HepG2 (cell line): ENCODE data around the gene EFNA3. TPM values are rescaled to one million over a fixed set of nuclear protein-coding genes. Genes with fewer than 3 reads are reported as not detected.

Source experiments
- ATF1 ChIP-seq: IDR thresholded peaks from 2 replicates; pipeline ENCODE4 v1.6.1; 2016; ENCODE audit warnings: mild to moderate bottlenecking, control low read depth
- JUN ChIP-seq: sonication (generic); formaldehyde crosslinking; IDR thresholded peaks from 2 replicates; pipeline ENCODE4 v1.4.0; 2020; ENCODE audit warnings: mild to moderate bottlenecking, missing genetic modification reagents
- MAZ ChIP-seq, 2 experiments: sonication (generic) in 1 of 2; formaldehyde crosslinking in 1 of 2; IDR thresholded peaks; 2 replicates each; pipeline versions ENCODE4 v1.5.0 to v1.6.1; 2012 to 2020; ENCODE audit warnings: low read depth in 2 of 2, mild to moderate bottlenecking in 2 of 2, borderline replicate concordance in 1 of 2, improper control_type of control experiment in 1 of 2, low read length in 1 of 2, missing genetic modification reagents in 1 of 2, moderate library complexity in 1 of 2
- NFRKB ChIP-seq: fragments of 450-650 bp; IDR thresholded peaks from 2 replicates; pipeline ENCODE4 v1.6.1; 2017
- PHB2 ChIP-seq: fragments of 450-650 bp; IDR thresholded peaks from 2 replicates; pipeline ENCODE4 v1.6.1; 2018; ENCODE audit not compliant: partially characterized antibody
- POLR2AphosphoS5 ChIP-seq: IDR thresholded peaks from 2 replicates; pipeline ENCODE4 v1.6.1; 2012; ENCODE audit warnings: low read depth, low read length
- SP2 ChIP-seq: sonication (generic); formaldehyde crosslinking; IDR thresholded peaks from 2 replicates; pipeline ENCODE4 v1.5.1; 2020; ENCODE audit warnings: mild to moderate bottlenecking, missing genetic modification reagents
- ZFP82 ChIP-seq: sonication (generic); formaldehyde crosslinking; IDR thresholded peaks from 2 replicates; pipeline ENCODE4 v1.5.1; 2020; ENCODE audit warnings: mild to moderate bottlenecking, missing genetic modification reagents, borderline replicate concordance
- ZFY ChIP-seq: sonication (generic); formaldehyde crosslinking; IDR thresholded peaks from 2 replicates; pipeline ENCODE4 v1.4.0; 2020; ENCODE audit warnings: missing genetic modification reagents
- ZNF224 ChIP-seq: sonication (generic); formaldehyde crosslinking; IDR thresholded peaks from 2 replicates; pipeline ENCODE4 v1.5.0; 2020; ENCODE audit warnings: mild to moderate bottlenecking, missing genetic modification reagents
- ZNF431 ChIP-seq: sonication (generic); formaldehyde crosslinking; IDR thresholded peaks from 2 replicates; pipeline ENCODE4 v1.9.0; 2022; ENCODE audit warnings: missing genetic modification reagents, low read depth, mild to moderate bottlenecking, borderline replicate concordance
- ZNF709 ChIP-seq: sonication (generic); formaldehyde crosslinking; IDR thresholded peaks from 2 replicates; pipeline ENCODE4 v1.5.0; 2020; ENCODE audit warnings: mild to moderate bottlenecking, missing genetic modification reagents
- polyA plus RNA-seq, 8 experiments: library from polyadenylated mRNA; depleted of rRNA in 3 of 8; stranded (reverse) in 7 of 8; unstranded in 1 of 8; fragments of >200 nt; fragmentation: Illumina TruSeq in 4 of 8; extraction: Trizol in 4 of 8; gene quantifications; 2 replicates each; pipeline versions ENCODE4 v1.2.1 to v1.2.3, GENCODE V29; 2011 to 2016; ENCODE audit warnings: low read depth in 4 of 8, missing spikeins in 1 of 8, mixed read lengths in 1 of 8; ENCODE audit not compliant: insufficient read depth in 1 of 8
- total RNA-seq, 5 experiments: library from RNA; depleted of rRNA; stranded (reverse); fragments of >200 nt; fragmentation: Illumina TruSeq; extraction: Trizol; gene quantifications; 2 replicates each; pipeline ENCODE4 v1.2.3, GENCODE V29; 2016; ENCODE audit warnings: low read depth in 1 of 5
- TF ChIP-seq, protein P1 (sequence below): IDR thresholded peaks from 2 replicates; pipeline ENCODE4 v1.6.1; 2016; ENCODE audit warnings: missing genetic modification reagents, missing compliant biosample characterization
- TF ChIP-seq, protein P2 (sequence below): sonication (generic); formaldehyde crosslinking; IDR thresholded peaks from 2 replicates; pipeline ENCODE4 v1.8.0; 2022; ENCODE audit warnings: missing genetic modification reagents, low read depth, mild to moderate bottlenecking, borderline replicate concordance
- TF ChIP-seq, protein P3 (sequence below): sonication (generic); formaldehyde crosslinking; IDR thresholded peaks from 2 replicates; pipeline ENCODE4 v1.8.1; 2023; ENCODE audit warnings: mild to moderate bottlenecking, missing genetic modification reagents, borderline replicate concordance
- TF ChIP-seq, protein P4 (sequence below): sonication (generic); formaldehyde crosslinking; IDR thresholded peaks from 2 replicates; pipeline ENCODE4 v1.4.0; 2020; ENCODE audit warnings: mild to moderate bottlenecking, missing genetic modification reagents

The EFNA3 gene
- total and polyA plus RNA-seq, 2 of the 13 experiments (the other 11 are each of a cell fraction or from before 2014, with no cell fraction given): 1.0 to 5.7 TPM

DNA sequence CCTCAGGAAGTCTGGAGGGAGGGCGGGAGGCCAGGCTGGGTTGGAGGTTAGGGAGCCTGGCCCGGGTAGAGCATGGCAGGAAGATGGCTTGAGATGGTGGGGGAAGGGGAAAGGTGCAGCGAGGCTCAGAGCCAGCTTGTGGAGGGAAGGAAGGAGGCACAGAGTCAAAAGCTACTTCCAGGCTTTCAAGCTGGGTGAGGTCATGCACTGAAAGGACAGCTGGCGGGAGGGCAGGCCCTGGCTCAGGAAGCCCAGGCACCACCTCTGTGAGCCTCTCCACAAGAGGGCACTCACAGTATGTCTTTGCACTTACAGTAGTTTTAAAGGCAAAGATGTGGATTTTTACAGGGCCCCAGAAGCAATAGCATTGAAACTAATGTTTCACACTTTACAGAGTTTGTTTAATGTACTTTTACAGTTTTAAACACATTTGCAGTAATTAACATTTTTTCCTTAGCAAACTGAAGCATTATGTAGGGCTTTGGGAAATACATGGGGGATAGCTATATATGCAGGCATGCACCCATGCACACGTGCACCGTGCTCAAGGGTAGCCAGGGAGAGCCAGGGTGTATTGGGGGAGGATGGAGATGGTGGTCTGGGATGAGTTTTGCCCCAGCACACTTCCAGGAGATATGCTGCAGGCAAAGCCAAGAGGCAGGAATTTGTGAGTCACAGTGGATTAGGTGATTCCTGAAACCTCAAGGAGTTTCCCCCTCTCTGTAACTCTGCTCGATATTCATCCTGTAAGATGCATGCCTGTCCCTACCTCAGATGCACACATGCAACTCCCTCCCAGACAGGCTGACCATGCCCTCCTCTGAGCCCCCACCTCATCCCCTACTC is 33.6 kb upstream of the EFNA3 start (continued):
- TF ChIP-seq, protein P1, sequence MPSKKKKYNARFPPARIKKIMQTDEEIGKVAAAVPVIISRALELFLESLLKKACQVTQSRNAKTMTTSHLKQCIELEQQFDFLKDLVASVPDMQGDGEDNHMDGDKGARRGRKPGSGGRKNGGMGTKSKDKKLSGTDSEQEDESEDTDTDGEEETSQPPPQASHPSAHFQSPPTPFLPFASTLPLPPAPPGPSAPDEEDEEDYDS (CRISPR knock-in tag): peak; percentile 33; the same call in 1 of the 2 replicates
- TF ChIP-seq ZNF224 (CRISPR knock-in tag) (no peak), NFRKB (no peak), MAZ (IDR thresholded peaks at IDR 0.05; ENCODE audit: borderline replicate concordance, low read depth, low read length) (no peak), MAZ (CRISPR knock-in tag; IDR thresholded peaks at IDR 0.05; ENCODE audit: low read depth) (peak; percentile 66; the same call in 1 of the 2 replicates), SP2 (CRISPR knock-in tag) (no peak), ZNF709 (CRISPR knock-in tag) (no peak), ZFY (CRISPR knock-in tag) (no peak), PHB2 (no peak), ZFP82 (CRISPR knock-in tag) (no peak), POLR2AphosphoS5 (no peak), ATF1 (no peak), JUN (CRISPR knock-in tag) (no peak), ZNF431 (CRISPR knock-in tag) (no peak)
- TF ChIP-seq, protein P2, sequence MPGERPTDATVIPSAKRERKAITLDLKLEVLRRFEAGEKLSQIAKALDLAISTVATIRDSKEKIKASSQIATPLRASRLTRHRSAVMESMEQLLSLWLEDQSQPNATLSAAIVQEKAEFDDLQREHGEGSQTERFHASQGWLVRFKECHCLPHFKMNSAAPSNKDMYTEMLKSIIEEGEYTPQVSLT (CRISPR knock-in tag): no peak
- TF ChIP-seq, protein P3, sequence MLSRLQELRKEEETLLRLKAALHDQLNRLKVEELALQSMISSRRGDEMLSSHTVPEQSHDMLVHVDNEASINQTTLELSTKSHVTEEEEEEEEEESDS: no peak
- TF ChIP-seq, protein P4, sequence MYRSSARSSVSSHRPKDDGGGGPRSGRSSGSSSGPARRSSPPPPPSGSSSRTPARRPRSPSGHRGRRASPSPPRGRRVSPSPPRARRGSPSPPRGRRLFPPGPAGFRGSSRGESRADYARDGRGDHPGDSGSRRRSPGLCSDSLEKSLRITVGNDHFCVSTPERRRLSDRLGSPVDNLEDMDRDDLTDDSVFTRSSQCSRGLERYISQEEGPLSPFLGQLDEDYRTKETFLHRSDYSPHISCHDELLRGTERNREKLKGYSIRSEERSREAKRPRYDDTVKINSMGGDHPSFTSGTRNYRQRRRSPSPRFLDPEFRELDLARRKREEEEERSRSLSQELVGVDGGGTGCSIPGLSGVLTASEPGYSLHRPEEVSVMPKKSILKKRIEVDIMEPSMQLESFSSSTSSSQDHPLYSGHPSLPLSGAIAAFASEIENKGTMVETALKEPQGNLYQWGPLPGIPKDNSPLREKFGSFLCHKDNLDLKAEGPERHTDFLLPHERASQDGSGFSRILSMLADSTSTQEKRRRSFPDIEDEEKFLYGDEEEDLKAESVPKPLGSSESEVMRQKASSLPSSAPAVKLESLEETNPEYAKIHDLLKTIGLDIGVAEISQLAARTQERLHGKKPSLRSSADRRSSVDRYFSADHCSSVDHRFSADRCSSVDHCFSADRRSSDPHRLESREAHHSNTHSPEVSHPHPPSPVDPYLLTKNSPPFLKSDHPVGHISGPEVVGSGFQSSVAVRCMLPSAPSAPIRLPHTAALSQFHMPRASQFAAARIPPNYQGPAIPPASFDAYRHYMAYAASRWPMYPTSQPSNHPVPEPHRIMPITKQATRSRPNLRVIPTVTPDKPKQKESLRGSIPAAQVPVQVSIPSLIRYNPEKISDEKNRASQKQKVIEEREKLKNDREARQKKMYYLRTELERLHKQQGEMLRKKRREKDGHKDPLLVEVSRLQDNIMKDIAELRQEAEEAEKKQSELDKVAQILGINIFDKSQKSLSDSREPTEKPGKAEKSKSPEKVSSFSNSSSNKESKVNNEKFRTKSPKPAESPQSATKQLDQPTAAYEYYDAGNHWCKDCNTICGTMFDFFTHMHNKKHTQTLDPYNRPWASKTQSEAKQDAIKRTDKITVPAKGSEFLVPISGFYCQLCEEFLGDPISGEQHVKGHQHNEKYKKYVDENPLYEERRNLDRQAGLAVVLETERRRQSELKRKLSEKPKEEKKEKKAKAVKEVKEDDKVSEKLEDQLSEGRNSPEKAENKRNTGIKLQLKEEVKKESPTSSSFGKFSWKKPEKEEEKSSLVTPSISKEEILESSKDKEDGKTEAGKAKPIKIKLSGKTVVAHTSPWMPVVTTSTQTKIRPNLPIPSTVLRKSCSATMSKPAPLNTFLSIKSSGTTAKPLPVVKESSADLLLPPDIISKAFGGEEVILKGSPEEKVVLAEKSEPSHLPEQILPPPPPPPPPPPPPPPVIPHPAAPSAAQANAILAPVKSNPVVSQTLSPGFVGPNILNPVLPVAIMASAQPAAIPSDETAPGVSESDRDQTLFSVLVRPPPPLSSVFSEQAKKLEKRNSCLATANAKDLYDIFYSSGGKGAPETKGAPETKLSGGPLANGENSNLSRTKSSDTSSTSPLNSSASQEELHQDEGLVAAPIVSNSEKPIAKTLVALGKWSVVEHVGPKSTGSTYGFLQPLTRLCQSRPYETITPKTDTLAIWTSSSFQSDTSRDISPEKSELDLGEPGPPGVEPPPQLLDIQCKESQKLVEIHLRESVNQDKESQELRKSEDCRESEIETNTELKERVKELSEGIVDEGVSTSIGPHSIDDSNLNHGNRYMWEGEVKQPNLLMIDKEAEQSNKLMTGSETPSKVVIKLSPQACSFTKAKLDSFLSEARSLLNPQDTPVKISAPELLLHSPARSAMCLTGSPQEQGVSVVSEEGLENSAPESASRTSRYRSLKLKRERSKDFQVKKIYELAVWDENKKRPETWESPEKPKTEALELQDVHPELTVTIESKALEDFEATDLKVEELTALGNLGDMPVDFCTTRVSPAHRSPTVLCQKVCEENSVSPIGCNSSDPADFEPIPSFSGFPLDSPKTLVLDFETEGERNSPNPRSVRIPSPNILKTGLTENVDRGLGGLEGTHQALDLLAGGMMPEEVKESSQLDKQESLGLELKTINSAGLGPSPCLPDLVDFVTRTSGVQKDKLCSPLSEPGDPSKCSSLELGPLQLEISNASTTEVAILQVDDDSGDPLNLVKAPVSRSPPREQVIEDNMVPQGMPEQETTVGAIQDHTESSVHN (CRISPR knock-in tag): no peak
